HG03575 (cell line): ENCODE measurements around the gene IMPA2.
"Not testable (repeated sequence)": the region's sequence is repeated elsewhere in the genome, so short reads cannot be mapped to it uniquely, and the experiment has no call there.

Source experiments
- ATAC-seq: cut with Tn5 transposase; IDR thresholded peaks from one replicate; pipeline ENCODE4 v1.9.1; 2021; ENCODE audit not compliant: unreplicated experiment, insufficient number of reproducible peaks, low FRiP score; ENCODE audit errors: extremely low read depth

The IMPA2 gene

DNA sequence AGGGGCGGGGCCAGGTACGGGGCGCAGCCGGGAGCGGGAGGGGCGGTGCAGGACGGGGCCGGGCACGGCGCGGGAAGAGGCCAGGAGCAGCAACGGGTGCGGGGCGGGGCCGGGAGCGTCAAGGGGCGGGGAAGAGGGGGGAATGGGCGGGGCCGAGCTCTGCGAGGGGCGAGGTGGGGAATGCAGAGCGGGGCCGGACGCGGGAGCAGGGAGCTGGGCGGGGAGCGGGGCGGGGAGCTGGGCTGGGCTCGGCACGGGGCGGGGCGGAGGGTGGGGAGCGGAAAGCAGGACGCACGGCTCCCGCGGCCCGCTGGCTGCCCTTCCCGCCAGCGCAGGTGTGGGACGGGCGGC is at the start of gene IMPA2:
IMPA2 (plus strand) TSS at position 316 of the 351 bp plus-strand sequence. CDS start 163 bp downstream, outside the sequence.
- ATAC-seq, result no peak

GRCh38 chr18:11932393-11932792 is 48.9 kb upstream of the IMPA2 start:
- no peak for ATAC-seq

GRCh38 chr18:11937874-11938478 is 43.3 kb upstream of the IMPA2 start:
- no peak for ATAC-seq

DNA sequence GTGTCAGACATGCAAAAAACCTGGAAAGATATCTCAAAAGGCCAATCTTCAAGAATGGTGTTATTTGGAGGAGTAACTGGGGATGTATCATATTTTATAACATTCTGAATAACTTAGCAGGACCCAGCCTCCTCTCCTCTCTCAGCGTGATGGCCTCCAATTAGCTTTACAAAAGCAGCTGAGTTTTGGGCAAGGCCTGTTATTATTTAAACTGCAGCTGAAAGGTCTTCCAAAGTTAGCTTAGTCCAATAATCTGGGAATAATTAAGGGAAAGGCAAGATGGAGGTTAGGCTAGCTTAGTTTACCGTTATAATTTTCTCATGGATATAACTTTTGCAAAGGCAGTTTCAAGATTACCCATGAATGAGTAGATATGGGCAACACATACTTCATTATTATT is 40.4 kb upstream of the IMPA2 start:
- no peak for ATAC-seq

DNA sequence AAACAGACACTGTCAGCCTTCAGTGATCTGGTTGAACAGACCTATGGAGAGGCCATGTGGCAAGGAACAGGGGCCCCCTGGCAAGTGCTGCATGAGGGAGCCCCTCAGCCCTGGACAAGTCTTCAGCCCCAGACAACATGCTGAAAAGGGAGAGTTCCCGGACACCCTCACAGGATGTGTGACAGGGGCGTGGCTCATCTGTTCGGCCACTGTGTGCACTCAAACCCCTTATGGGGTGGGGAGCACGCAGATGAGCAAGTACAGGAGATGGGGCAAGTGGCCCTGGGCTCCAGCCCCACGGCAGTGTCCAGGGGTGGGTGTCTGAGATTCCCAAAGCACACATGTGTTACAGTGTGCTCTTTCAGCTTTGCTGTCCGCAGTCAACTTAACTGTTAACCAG is 37.8 kb upstream of the IMPA2 start:
- ATAC-seq, result no peak

DNA sequence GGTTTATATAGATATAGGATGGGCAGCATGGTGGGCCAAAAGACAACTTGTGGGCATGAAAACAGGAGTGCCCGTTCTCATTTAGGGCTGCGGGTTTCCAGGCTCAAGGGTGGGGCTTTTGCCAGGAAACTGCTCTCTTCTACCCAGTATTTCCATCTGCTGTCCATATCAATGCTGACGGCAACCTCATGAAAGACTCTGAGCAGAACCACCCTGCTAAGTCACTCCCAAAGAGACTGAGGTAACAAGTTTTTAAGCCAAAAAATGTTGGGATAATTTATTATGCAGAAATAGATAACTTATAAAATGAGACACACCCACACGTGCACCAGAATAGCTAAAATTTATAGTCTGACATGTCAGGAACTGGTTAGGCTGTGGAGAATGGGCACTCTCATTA is 37.1 kb upstream of the IMPA2 start:
- no peak for ATAC-seq

GRCh38 chr18:11944786-11945185 is 36.5 kb upstream of the IMPA2 start:
- ATAC-seq, result no peak

GRCh38 chr18:11945834-11946659 is 35.3 kb upstream of the IMPA2 start:
- ATAC-seq, result not testable (repeated sequence)

DNA sequence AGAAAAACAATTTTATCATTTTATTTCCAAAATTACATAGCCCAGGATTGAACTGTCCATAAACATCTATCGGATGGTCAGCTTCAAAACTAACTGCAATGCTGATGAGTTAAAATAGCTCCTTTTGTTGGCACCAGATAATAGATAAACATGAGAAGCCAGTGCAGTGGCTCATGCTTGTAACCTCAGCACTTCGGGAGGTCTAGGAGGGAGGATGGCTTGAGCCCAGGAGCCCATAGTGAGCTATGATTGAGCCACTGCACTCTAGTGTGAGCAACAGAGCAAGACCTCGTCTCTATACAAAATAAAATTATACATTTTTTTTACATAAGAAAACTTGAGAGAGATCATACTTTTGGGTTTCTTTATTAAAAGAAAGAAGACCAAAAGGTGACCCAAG is 34.6 kb upstream of the IMPA2 start:
- ATAC-seq, result no peak

- peak; percentile 52 for ATAC-seq
These were observed 33.8 kb upstream of the IMPA2 start for GRCh38 chr18:11947214-11948191.

GRCh38 chr18:11948852-11949523 is 32.3 kb upstream of the IMPA2 start:
- no peak for ATAC-seq

GRCh38 chr18:11950824-11951223 is 30.5 kb upstream of the IMPA2 start:
- no peak for ATAC-seq

- no peak for ATAC-seq
These were observed 29.9 kb upstream of the IMPA2 start for GRCh38 chr18:11951390-11951851.

DNA sequence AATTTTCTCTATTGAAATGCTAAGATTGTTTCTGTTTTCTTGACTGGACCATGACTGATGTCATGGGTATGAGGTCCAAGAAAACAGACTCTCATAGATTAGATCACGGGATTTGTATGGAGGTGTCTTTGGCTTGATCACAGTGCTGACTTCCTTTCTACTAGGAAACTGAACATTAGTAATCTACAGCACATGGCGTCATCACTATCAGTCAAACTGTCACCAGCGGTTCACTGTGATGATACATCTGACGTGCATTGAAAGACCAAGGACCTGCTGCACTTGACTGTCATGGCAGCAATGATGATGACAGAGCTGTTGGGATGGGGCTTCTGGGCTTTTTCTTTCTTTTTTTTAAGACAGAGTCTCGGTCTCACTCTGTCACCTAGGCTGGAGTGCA is 28.2 kb upstream of the IMPA2 start:
- no peak for ATAC-seq

- no peak for ATAC-seq
These were observed 25.9 kb upstream of the IMPA2 start for GRCh38 chr18:11955239-11956029.

DNA sequence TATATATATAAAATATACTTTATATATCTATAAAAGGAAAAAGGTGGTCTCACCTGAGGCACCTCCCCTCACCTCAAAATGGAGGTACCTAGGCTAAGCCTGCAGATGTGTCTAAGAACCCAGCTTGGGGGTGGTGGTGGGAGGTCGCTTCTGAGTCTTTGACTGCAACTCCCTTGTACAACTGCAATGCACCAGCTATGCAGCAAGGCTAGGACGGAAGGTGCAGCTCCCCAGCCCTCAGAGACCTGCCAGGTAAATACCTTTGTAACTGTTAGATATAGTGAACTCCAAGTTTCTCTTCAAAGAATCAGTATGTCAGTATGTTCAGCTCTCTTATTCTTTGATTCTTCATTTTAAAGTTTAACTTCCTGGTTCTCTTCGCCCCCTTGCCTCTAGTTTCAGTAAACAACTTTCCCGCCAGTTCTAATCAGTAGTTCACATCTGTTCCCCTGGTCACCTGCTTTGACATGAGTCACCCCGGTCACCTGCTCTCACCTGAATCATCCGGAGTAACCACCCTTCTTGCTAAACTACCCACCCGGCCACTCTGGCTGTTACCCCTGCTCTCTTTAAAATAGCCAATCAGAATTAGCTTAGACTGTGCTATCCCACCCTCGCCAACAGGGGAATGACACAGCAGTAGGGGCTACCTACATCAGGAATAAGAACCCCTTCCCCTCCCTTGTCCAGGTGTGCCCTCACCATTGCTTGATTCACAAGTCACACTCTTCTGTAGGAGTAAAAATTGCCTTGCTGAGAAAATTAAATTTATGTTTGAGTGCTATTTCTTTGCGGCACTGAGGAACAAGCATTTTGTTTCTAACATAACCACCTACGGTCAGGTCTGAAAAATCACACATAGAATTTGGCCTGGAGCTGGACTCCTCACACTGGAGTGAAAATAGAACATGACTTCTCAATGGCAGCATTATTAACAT is 24.7 kb upstream of the IMPA2 start:
- ATAC-seq, result no peak

GRCh38 chr18:11957636-11958035 is 23.7 kb upstream of the IMPA2 start:
- ATAC-seq, result no peak
